Mammary epithelial cell (primary cell): ENCODE measurements around the gene MGAT5.

ENCODE experiments used
- EZH2 ChIP-seq: IDR thresholded peaks from 2 replicates; pipeline ENCODE4 v1.6.1; 2012; ENCODE audit warnings: low read length, inconsistent platforms, borderline replicate concordance
- TF ChIP-seq, protein P1 (sequence below), 2 donors: IDR thresholded peaks in 1 of 2; conservative IDR thresholded peaks in 1 of 2; 2 replicates each; pipeline ENCODE4 v1.5.1; 2011 to 2012; ENCODE audit warnings: inconsistent platforms in 2 of 2, low read length in 2 of 2, mild to moderate bottlenecking in 2 of 2, control low read depth in 1 of 2, low read depth in 1 of 2; ENCODE audit not compliant: insufficient read depth in 1 of 2; ENCODE audit errors: extremely low read depth in 1 of 2

DNA sequence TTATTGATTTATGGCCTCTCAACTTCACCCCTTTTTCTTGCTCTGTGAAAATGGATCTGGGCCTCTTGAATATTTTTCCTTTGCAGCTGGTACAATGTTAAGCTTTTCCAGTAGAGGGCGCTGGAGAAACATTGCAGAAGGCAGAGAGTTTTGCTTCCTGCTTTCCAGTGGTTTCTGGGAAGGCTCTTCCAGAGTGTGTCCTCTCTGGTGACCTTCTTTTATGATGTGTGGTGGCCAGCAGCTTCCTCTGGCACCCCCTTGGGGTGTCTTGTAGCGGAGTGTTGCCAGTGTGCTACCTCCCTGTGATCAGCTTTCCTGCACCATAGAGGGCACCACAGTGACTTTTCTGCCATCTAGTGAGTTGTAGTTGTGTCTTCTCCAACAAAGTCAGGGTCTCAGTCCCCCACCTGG, 25.4 kb upstream of the MGAT5 start:
- TF ChIP-seq EZH2 = no peak
- TF ChIP-seq, protein P1, sequence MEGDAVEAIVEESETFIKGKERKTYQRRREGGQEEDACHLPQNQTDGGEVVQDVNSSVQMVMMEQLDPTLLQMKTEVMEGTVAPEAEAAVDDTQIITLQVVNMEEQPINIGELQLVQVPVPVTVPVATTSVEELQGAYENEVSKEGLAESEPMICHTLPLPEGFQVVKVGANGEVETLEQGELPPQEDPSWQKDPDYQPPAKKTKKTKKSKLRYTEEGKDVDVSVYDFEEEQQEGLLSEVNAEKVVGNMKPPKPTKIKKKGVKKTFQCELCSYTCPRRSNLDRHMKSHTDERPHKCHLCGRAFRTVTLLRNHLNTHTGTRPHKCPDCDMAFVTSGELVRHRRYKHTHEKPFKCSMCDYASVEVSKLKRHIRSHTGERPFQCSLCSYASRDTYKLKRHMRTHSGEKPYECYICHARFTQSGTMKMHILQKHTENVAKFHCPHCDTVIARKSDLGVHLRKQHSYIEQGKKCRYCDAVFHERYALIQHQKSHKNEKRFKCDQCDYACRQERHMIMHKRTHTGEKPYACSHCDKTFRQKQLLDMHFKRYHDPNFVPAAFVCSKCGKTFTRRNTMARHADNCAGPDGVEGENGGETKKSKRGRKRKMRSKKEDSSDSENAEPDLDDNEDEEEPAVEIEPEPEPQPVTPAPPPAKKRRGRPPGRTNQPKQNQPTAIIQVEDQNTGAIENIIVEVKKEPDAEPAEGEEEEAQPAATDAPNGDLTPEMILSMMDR (conservative IDR thresholded peaks at IDR 0.05 in 1 of 2, IDR thresholded peaks at IDR 0.05 in 1 of 2; ENCODE audit: extremely low read depth in 1 of 2, insufficient read depth in 1 of 2, low read depth in 1 of 2, low read length in 2 of 2) = peak; percentile 26 to 30
